ENCODE results near the gene ARID5A. TPM values are rescaled to one million over a fixed set of nuclear protein-coding genes. Genes with fewer than 3 reads are reported as not detected.
A peak's percentile ranks its signal among the peaks of the same experiment; 100 is the strongest.

ARID5A gene
- total and polyA plus RNA-seq, 2 of the 13 experiments (the other 11 are each of a cell fraction or from before 2014, with no cell fraction given) = 6.0 to 9.5 TPM

GRCh38 chr2:96509114-96509846 is 27.3 kb upstream of the ARID5A start (continued):
- TF ChIP-seq ZBTB4 (CRISPR knock-in tag; IDR thresholded peaks at IDR 0.05; ENCODE audit: borderline replicate concordance) = 0 out of 2 replicates have a peak, but pooled peaks have one; percentile 69
- TF ChIP-seq RERE (CRISPR knock-in tag; IDR thresholded peaks at IDR 0.05; ENCODE audit: low read depth) = no peak
- no peak for TF ChIP-seq DNMT1 (CRISPR knock-in tag; IDR thresholded peaks at IDR 0.05)
- TF ChIP-seq PITX1 (CRISPR knock-in tag; IDR thresholded peaks at IDR 0.05) = no peak
- TF ChIP-seq USF2 (IDR thresholded peaks at IDR 0.05; ENCODE audit: low read depth, low read length) = no peak
- no peak for TF ChIP-seq USF2 (CRISPR knock-in tag; IDR thresholded peaks at IDR 0.05; ENCODE audit: borderline replicate concordance)
- peak; percentile 63 for TF ChIP-seq SAP130 (CRISPR knock-in tag; IDR thresholded peaks at IDR 0.05; ENCODE audit: low read depth)
- TF ChIP-seq JUND (CRISPR knock-in tag; IDR thresholded peaks at IDR 0.05) = no peak
- peak; percentile 58; the same call in 1 of the 2 replicates for TF ChIP-seq MEIS2 (CRISPR knock-in tag; IDR thresholded peaks at IDR 0.05)
- TF ChIP-seq ZNF383 (CRISPR knock-in tag; IDR thresholded peaks at IDR 0.05; ENCODE audit: borderline replicate concordance) = no peak
- TF ChIP-seq PAWR (CRISPR knock-in tag; IDR thresholded peaks at IDR 0.05; ENCODE audit: borderline replicate concordance) = no peak; the same call in 1 of the 2 replicates
- no peak for TF ChIP-seq SP1 (IDR thresholded peaks at IDR 0.05)
- TF ChIP-seq SP1 (CRISPR knock-in tag; IDR thresholded peaks at IDR 0.05) = no peak
- TF ChIP-seq KDM3A (CRISPR knock-in tag; IDR thresholded peaks at IDR 0.05; ENCODE audit: low read depth) = 0 out of 2 replicates have a peak, but pooled peaks have one; percentile 64
- no peak for TF ChIP-seq ZNF280D (CRISPR knock-in tag; IDR thresholded peaks at IDR 0.05)
- no peak for TF ChIP-seq PLRG1 (conservative IDR thresholded peaks at IDR 0.05)
